Upper lobe of left lung (tissue), 6 donors: ENCODE measurements around the gene CIZ1. TPM values are rescaled to one million over a fixed set of nuclear protein-coding genes. Genes with fewer than 3 reads are reported as not detected.

Experiments used
- ATAC-seq, 2 donors: fragments of 200-7000 bp; cut with Tn5 transposase; one replicate each; pipeline ENCODE4 v1.9.1; 2022; ENCODE audit warnings: mild to moderate bottlenecking in 2 of 2, moderate library complexity in 2 of 2; ENCODE audit not compliant: low FRiP score in 2 of 2
- DNase-seq, 2 donors: peaks; one replicate each; pipeline ENCODE4 v3.0.0-alpha.2; 2019 to 2020
- H3K27ac ChIP-seq, 4 donors: fragments of 200-600 bp; sonication (generic); one replicate each; pipeline ENCODE4 v1.5.1; 2016 to 2019
- H3K27me3 ChIP-seq, 4 donors: fragments of 200-600 bp; sonication (generic); one replicate each; pipeline ENCODE4 v1.5.1; 2017 to 2019
- H3K36me3 ChIP-seq, 4 donors: fragments of 200-600 bp; sonication (generic); one replicate each; pipeline ENCODE4 v1.5.1; 2016 to 2019
- H3K4me1 ChIP-seq, 4 donors: fragments of 200-600 bp; sonication (generic); one replicate each; pipeline ENCODE4 v1.5.1; 2018 to 2019
- H3K4me3 ChIP-seq, 4 donors: fragments of 200-600 bp; sonication (generic); one replicate each; pipeline ENCODE4 v1.5.1; 2017 to 2019; ENCODE audit warnings: mild to moderate bottlenecking in 2 of 4, moderate library complexity in 1 of 4
- H3K9me3 ChIP-seq, 4 donors: fragments of 200-600 bp; sonication (generic); one replicate each; pipeline ENCODE4 v1.5.1; 2018 to 2019
- CTCF ChIP-seq, 6 experiments: fragments of 450-650 bp in 4 of 6; fragments of 200-600 bp in 2 of 6; sonication (generic) in 2 of 6; IDR thresholded peaks; one replicate each; pipeline ENCODE4 v1.5.1; 2016 to 2019; ENCODE audit warnings: antibody characterized with exemption in 6 of 6
- EP300 ChIP-seq, 4 donors: sonication (generic); formaldehyde crosslinking; IDR thresholded peaks; one replicate each; pipeline ENCODE4 v1.5.1; 2017; ENCODE audit warnings: antibody characterized with exemption in 4 of 4, control low read depth in 2 of 4
- POLR2A ChIP-seq, 4 donors: fragments of 450-650 bp; IDR thresholded peaks; one replicate each; pipeline ENCODE4 v1.5.1; 2016 to 2017; ENCODE audit warnings: antibody characterized with exemption in 4 of 4, mild to moderate bottlenecking in 2 of 4
- POLR2AphosphoS5 ChIP-seq, 2 donors: sonication (generic); formaldehyde crosslinking; IDR thresholded peaks; one replicate each; pipeline ENCODE4 v1.5.1; 2017; ENCODE audit warnings: antibody characterized with exemption in 2 of 2
- WGBS, 2 donors: methylation state at CpG; one replicate each; pipeline ENCODE4 v1.1.5; 2017 to 2018; 5-methylcytosine and 5-hydroxymethylcytosine counted together
- total RNA-seq, 6 donors: library from RNA; depleted of rRNA in 4 of 6; stranded (reverse); fragments of >200 nt in 4 of 6; gene quantifications; one replicate each; pipeline versions ENCODE4 v1.1.0 to v1.2.1, GENCODE V29; 2016 to 2021
- donor health status: DM: no; HTN: no; CAD: no; lungs with moderate emphysema.
- donor health status: DM: no; HTN: yes; CAD: no; lungs with severe emphysema.

Gene CIZ1
- total RNA-seq, 6 donors from 2014 or later, result 53.4 to 136 (median 95.5) TPM

DNA sequence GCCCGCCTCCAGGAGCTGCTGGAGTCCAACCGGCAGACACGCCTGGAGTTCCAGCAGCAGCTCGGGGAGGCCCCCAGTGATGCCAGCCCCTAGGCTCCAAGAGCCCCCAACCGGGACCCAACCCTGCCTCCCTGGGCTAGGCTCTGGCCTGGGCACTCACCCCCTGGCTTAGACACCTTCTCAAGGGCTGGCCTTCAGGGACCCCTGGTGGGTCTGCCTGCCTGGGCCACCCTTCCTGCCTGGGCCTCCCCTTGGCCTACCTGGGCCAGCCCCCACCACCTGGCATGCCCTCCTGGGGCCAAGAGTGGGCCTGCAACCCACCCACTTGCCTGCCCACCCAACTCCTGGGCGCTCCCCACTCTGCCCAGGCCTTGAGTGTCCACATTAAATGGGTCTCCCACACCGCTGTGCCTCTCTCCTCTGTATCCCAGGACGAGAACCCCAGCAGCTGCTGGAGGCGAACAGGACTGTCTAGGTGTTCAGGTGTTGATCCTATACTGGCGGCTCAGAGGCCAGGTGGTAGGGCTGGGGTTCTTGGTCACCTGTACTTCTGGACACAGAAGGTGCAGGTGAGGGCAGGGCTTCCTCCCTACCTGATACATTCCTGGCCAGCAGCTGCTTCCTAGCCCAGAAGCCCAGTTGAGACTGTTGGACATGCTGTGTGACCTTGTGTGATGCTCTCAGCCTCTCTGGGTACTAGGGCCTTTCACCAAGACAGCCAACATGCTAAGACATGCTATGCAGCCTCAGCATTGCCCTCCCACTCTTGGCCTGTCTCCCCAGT is 27.7 kb downstream of the CIZ1 start:
- WGBS, 2 donors, result 94% methylated on average over 10 of the region's 10 CpGs; no CpG with 5 or more reads in 1 of the 2 donors
- Histone ChIP-seq H3K4me1 (peaks cover 10 to 27% (median 15%) of the 10 kb centered on the region in 4 donors), H3K27ac (no peak overlapping the region), H3K4me3 (no peak overlapping the region), H3K27me3 (no peaks in the 10 kb centered on the region), H3K36me3 (peaks cover 3 to 64% (median 47%) of the 10 kb centered on the region in 4 donors), H3K9me3 (no peaks in the 10 kb centered on the region)
- peak in 1 of 2 donors; percentile 58 for DNase-seq
- TF ChIP-seq CTCF (IDR thresholded peaks at IDR 0.05), result no peak
- TF ChIP-seq EP300 (IDR thresholded peaks at IDR 0.05), result no peak
- no peak for TF ChIP-seq POLR2AphosphoS5 (IDR thresholded peaks at IDR 0.05)
- ATAC-seq, result no peak

- peaks cover 10 to 27% (median 15%) of the 10 kb centered on the region in 4 donors for H3K4me1 ChIP-seq
- TF ChIP-seq POLR2AphosphoS5 (IDR thresholded peaks at IDR 0.05) (no peak), POLR2A (IDR thresholded peaks at IDR 0.05) (no peak), EP300 (IDR thresholded peaks at IDR 0.05) (no peak), CTCF (IDR thresholded peaks at IDR 0.05) (no peak)
- H3K27me3 ChIP-seq, result no peaks in the 10 kb centered on the region
- ATAC-seq (no peak), DNase-seq (no peak)
- H3K27ac ChIP-seq, result no peak overlapping the region
- H3K36me3 ChIP-seq, result peaks cover 0 to 58% (median 41%) of the 10 kb centered on the region in 4 donors
- WGBS, 2 donors, result 93 to 100% methylated on average over 2 to 6 of the region's 6 CpGs
- no peaks in the 10 kb centered on the region for H3K9me3 ChIP-seq
- H3K4me3 ChIP-seq, result no peak overlapping the region
Measured at GRCh38 chr9:128163027-128163515, 28.3 kb downstream of the CIZ1 start.

- no peak overlapping the region for H3K4me3 ChIP-seq
- peaks cover 10 to 27% (median 15%) of the 10 kb centered on the region in 4 donors for H3K4me1 ChIP-seq
- H3K27ac ChIP-seq, result no peak overlapping the region
- peaks cover 0 to 51% (median 34%) of the 10 kb centered on the region in 4 donors for H3K36me3 ChIP-seq
- no peaks in the 10 kb centered on the region for H3K27me3 ChIP-seq
- WGBS, 2 donors, result 86 to 89% methylated on average over 10 of the region's 10 CpGs
- no peaks in the 10 kb centered on the region for H3K9me3 ChIP-seq
- DNase-seq (no peak), ATAC-seq (no peak)
- TF ChIP-seq POLR2A (IDR thresholded peaks at IDR 0.05) (no peak), POLR2AphosphoS5 (IDR thresholded peaks at IDR 0.05) (no peak), CTCF (IDR thresholded peaks at IDR 0.05) (no peak), EP300 (IDR thresholded peaks at IDR 0.05) (no peak)
Measured at GRCh38 chr9:128162215-128163026, 29.0 kb downstream of the CIZ1 start.

- Histone ChIP-seq H3K4me1 (peaks cover 10 to 27% (median 15%) of the 10 kb centered on the region in 4 donors), H3K36me3 (peaks cover 0 to 41% (median 24%) of the 10 kb centered on the region in 4 donors), H3K27me3 (no peaks in the 10 kb centered on the region), H3K27ac (no peak overlapping the region), H3K4me3 (peak overlapping the region in 1 of 4 donors; percentile 78), H3K9me3 (no peaks in the 10 kb centered on the region)
- ATAC-seq (no peak), DNase-seq (no peak)
- 93 to 97% methylated on average over 13 of the region's 13 CpGs for WGBS, 2 donors
- TF ChIP-seq POLR2AphosphoS5 (IDR thresholded peaks at IDR 0.05), result no peak
- TF ChIP-seq EP300 (IDR thresholded peaks at IDR 0.05), result no peak
Measured at GRCh38 chr9:128161215-128161902, 30.0 kb downstream of the CIZ1 start.
